HEK293T (cell line): ENCODE measurements around the gene TPT1.
"Not testable (repeated sequence)": the region's sequence is repeated elsewhere in the genome, so short reads cannot be mapped to it uniquely, and the experiment has no call there.

Experiments
- CTCF ChIA-PET: fragments of 350-600 bp; formaldehyde crosslinking; extraction: SDS; loops from one replicate; lab custom pipeline; 2021; ENCODE audit warnings: antibody characterized with exemption, inconsistent platforms; lab: Yijun Ruan, JAX
- POLR2A ChIA-PET: fragments of 350-600 bp; formaldehyde crosslinking; extraction: SDS; loops from one replicate; lab custom pipeline; 2020; ENCODE audit warnings: antibody characterized with exemption, inconsistent platforms; lab: Yijun Ruan, JAX
- DNase-seq: peaks from one replicate; pipeline ENCODE4 v3.0.0; 2012; ENCODE audit warnings: mixed read lengths; ENCODE audit errors: extremely low spot score
- ARNT ChIP-seq: fragments of 450-650 bp; IDR thresholded peaks from 2 replicates; pipeline ENCODE4 v1.6.1; 2017; ENCODE audit warnings: mild to moderate bottlenecking
- BHLHE40 ChIP-seq: fragments of 450-650 bp; IDR thresholded peaks from 2 replicates; pipeline ENCODE4 v1.6.1; 2016; ENCODE audit warnings: mild to moderate bottlenecking, moderate library complexity, borderline replicate concordance
- CTBP1 ChIP-seq: fragments of 450-650 bp; IDR thresholded peaks from 2 replicates; pipeline ENCODE4 v1.6.1; 2016; ENCODE audit warnings: borderline replicate concordance
- ELF4 ChIP-seq: fragments of 450-650 bp; IDR thresholded peaks from 2 replicates; pipeline ENCODE4 v1.6.1; 2017; ENCODE audit warnings: antibody characterized with exemption
- FOXA1 ChIP-seq: fragments of 450-650 bp; IDR thresholded peaks from 2 replicates; pipeline ENCODE4 v1.6.1; 2016; ENCODE audit warnings: mild to moderate bottlenecking
- FOXK2 ChIP-seq: fragments of 450-650 bp; IDR thresholded peaks from 2 replicates; pipeline ENCODE4 v1.6.1; 2016; ENCODE audit warnings: mild to moderate bottlenecking
- FOXM1 ChIP-seq: fragments of 450-650 bp; IDR thresholded peaks from 2 replicates; pipeline ENCODE4 v1.6.1; 2017; ENCODE audit warnings: mild to moderate bottlenecking, borderline replicate concordance
- HDGF ChIP-seq: fragments of 450-650 bp; IDR thresholded peaks from 2 replicates; pipeline ENCODE4 v1.6.1; 2017; ENCODE audit warnings: antibody characterized with exemption, borderline replicate concordance
- L3MBTL2 ChIP-seq: fragments of 450-650 bp; conservative IDR thresholded peaks from 2 replicates; pipeline ENCODE4 v1.6.1; 2016; ENCODE audit warnings: mild to moderate bottlenecking
- LEF1 ChIP-seq: fragments of 450-650 bp; IDR thresholded peaks from 2 replicates; pipeline ENCODE4 v1.6.1; 2017; ENCODE audit warnings: mild to moderate bottlenecking, borderline replicate concordance
- NFRKB ChIP-seq: fragments of 450-650 bp; IDR thresholded peaks from 2 replicates; pipeline ENCODE4 v1.6.1; 2016; ENCODE audit warnings: mild to moderate bottlenecking, moderate library complexity
- SP1 ChIP-seq: fragments of 450-650 bp; IDR thresholded peaks from 2 replicates; pipeline ENCODE4 v1.6.1; 2017
- SUZ12 ChIP-seq: fragments of 450-650 bp; IDR thresholded peaks from 2 replicates; pipeline ENCODE4 v1.6.1; 2016; ENCODE audit warnings: mild to moderate bottlenecking
- TARDBP ChIP-seq: fragments of 450-650 bp; IDR thresholded peaks from 2 replicates; pipeline ENCODE4 v1.6.1; 2016
- ZNF384 ChIP-seq: fragments of 450-650 bp; IDR thresholded peaks from 2 replicates; pipeline ENCODE4 v1.6.1; 2016
- TF ChIP-seq, protein P1 (sequence below): fragments of 450-650 bp; IDR thresholded peaks from 2 replicates; pipeline ENCODE4 v1.6.1; 2016

TPT1 gene

DNA sequence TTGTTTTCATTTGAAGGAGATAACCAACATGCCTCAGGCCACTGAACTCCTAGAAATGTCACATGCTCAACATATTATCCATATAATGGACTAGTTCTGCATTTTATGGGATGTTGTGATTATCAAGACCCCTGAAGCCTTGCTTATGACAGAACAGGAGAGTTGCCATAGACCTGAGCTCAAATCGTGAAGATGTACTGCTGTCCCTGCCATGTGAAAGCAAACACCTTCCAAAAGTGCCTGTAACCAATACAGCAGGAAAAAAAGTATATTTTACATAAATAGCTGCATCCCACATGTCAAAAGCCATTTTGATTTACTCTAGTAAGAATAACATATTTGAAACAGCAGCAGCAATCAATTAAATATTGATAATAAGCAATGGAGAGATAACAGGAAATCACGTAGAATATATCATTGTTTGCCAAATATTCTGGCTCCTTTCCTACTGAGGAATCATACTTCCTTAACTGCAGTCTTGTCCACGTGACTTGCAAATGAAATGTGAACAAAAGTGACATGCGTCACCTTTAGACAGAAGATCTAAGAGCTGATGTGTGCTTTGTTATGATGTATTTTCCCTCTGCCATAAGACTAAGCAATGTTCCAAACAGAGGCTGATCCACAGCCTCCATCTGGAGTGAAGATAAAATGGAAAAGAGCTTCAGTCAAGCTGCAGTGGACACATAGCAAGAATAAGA lies 43.6 kb upstream of the TPT1 start:
- DNase-seq: no peak
- CTCF ChIA-PET: interaction anchor here (1.2 kb wide), 1 partner anchor 14 kb away, joined by 5 read pairs; no protein-coding TSS in a partner anchor
- TF ChIP-seq LEF1: no peak
- POLR2A ChIA-PET: no interaction called here

DNA sequence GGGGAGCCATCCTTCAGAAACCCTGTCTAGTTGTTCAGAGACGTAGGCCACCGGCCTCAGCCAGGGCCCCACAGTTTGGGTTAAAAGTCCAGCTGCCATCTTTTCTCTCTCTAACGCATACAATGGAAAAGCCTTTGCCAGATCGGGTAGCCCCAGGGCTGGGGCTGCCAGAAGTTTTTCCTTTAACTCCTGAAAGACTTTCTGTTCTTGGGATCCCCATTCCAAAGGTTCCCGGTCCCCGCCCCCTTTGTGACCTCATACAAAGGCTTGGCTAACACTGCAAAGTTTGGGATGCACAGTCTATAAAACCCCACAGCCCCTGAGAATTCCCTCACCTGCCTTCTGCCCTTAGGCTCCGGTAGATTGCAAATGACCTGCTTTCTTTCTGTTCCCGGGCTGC lies 41.8 kb upstream of the TPT1 start:
- POLR2A ChIA-PET, CTCF ChIA-PET: not testable (repeated sequence)

GRCh38 chr13:45381196-45381595 lies 40.2 kb upstream of the TPT1 start:
- ChIA-PET CTCF (no interaction called here), POLR2A (no interaction called here)
- DNase-seq: no peak

More for the DNA sequence above, 41.8 kb upstream of the TPT1 start:
- not testable (repeated sequence) for DNase-seq

DNA sequence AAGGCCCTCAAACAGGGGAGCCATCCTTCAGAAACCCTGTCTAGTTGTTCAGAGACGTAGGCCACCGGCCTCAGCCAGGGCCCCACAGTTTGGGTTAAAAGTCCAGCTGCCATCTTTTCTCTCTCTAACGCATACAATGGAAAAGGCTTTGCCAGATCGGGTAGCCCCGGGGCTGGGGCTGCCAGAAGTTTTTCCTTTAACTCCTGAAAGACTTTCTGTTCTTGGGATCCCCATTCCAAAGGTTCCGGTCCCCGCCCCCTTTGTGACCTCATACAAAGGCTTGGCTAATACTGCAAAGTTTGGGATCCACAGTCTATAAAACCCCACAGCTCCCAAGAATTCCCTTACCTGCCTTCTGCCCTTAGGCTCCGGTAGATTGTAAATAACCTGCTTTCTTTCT lies 39.7 kb upstream of the TPT1 start:
- CTCF ChIA-PET, DNase-seq: not testable (repeated sequence)

More at GRCh38 chr13:45381196-45381595, 40.2 kb upstream of the TPT1 start:
- no peak for TF ChIP-seq LEF1
- no peak for TF ChIP-seq L3MBTL2
- TF ChIP-seq CTBP1: no peak
- no peak for TF ChIP-seq FOXM1
- TF ChIP-seq FOXK2: no peak
- no peak for TF ChIP-seq BHLHE40
- TF ChIP-seq ZNF384: no peak
- TF ChIP-seq ELF4: no peak
- TF ChIP-seq, protein P1, sequence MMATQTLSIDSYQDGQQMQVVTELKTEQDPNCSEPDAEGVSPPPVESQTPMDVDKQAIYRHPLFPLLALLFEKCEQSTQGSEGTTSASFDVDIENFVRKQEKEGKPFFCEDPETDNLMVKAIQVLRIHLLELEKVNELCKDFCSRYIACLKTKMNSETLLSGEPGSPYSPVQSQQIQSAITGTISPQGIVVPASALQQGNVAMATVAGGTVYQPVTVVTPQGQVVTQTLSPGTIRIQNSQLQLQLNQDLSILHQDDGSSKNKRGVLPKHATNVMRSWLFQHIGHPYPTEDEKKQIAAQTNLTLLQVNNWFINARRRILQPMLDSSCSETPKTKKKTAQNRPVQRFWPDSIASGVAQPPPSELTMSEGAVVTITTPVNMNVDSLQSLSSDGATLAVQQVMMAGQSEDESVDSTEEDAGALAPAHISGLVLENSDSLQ: no peak
- TF ChIP-seq HDGF: no peak
- TF ChIP-seq NFRKB: no peak
- no peak for TF ChIP-seq FOXA1
- TF ChIP-seq SP1: no peak
- no peak for TF ChIP-seq ARNT
- no peak for TF ChIP-seq SUZ12
- no peak for TF ChIP-seq TARDBP

GRCh38 chr13:45379516-45379915 lies 38.5 kb upstream of the TPT1 start:
- POLR2A ChIA-PET, CTCF ChIA-PET, DNase-seq: not testable (repeated sequence)

More for the DNA sequence above, 39.7 kb upstream of the TPT1 start:
- POLR2A ChIA-PET: not testable (repeated sequence)

DNA sequence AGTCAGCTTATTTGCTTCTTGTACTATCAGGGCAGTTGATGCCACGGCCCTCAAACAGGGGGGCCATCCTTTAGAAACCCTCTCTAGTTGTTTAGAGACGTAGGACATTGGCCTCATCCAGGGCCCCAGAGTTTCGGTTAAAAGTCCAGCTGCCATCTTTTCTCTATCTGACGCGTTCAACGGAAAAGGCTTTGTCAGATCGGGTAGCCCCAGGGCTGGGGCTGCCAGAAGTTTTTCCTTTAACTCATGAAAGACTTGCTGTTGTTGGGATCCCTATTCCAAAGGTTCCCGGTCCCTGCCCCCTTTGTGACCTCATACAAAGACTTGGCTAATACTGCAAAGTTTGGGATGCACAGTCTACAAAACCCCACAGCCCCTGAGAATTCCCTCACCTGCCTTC lies 37.8 kb upstream of the TPT1 start:
- POLR2A ChIA-PET, CTCF ChIA-PET: not testable (repeated sequence)

GRCh38 chr13:45377314-45377713 lies 36.3 kb upstream of the TPT1 start:
- POLR2A ChIA-PET, CTCF ChIA-PET, DNase-seq: not testable (repeated sequence)

More for the DNA sequence above, 37.8 kb upstream of the TPT1 start:
- not testable (repeated sequence) for DNase-seq

GRCh38 chr13:45376651-45377050 lies 35.7 kb upstream of the TPT1 start:
- CTCF ChIA-PET, POLR2A ChIA-PET, DNase-seq: not testable (repeated sequence)

- CTCF ChIA-PET: no interaction called here
- POLR2A ChIA-PET: no interaction called here
- no peak for TF ChIP-seq SP1
- TF ChIP-seq TARDBP: no peak
- TF ChIP-seq FOXK2: no peak
- TF ChIP-seq LEF1: no peak
- DNase-seq: no peak
These were observed 33.9 kb upstream of the TPT1 start for GRCh38 chr13:45374917-45375316.

- no peak for DNase-seq
- CTCF ChIA-PET: no interaction called here
- POLR2A ChIA-PET: no interaction called here
- TF ChIP-seq HDGF: no peak
- no peak for TF ChIP-seq FOXA1
- no peak for TF ChIP-seq BHLHE40
- TF ChIP-seq FOXK2: no peak
- TF ChIP-seq ARNT: no peak
- TF ChIP-seq, protein P1: no peak
- TF ChIP-seq NFRKB: no peak
- no peak for TF ChIP-seq SUZ12
These were observed 32.2 kb upstream of the TPT1 start for GRCh38 chr13:45373162-45373547.
